AG04449 (cell line): ENCODE data around the gene HNRNPA3.

ENCODE experiments used
- CTCF ChIA-PET: fragments of 350-600 bp; formaldehyde crosslinking; extraction: SDS; loops from one replicate; lab custom pipeline; 2021; ENCODE audit warnings: antibody characterized with exemption; lab: Yijun Ruan, JAX
- POLR2A ChIA-PET: fragments of 400-600, 350-600 bp; formaldehyde crosslinking; extraction: SDS; loops from one replicate; lab custom pipeline; 2020; ENCODE audit warnings: antibody characterized with exemption, inconsistent platforms; lab: Yijun Ruan, JAX
- DNase-seq: peaks from one replicate; pipeline ENCODE4 v3.0.0-alpha.2; 2010; ENCODE audit warnings: low read depth, low spot score
- H3K4me3 ChIP-seq: 2 replicates; pipeline ENCODE4 v1.5.1; 2011; ENCODE audit warnings: low read depth, mild to moderate bottlenecking, control low read depth, low read length
- TF ChIP-seq, protein P1 (sequence below): IDR thresholded peaks from one replicate; pipeline ENCODE4 v1.5.1; 2011; ENCODE audit warnings: mild to moderate bottlenecking, moderate library complexity, low read length, control low read depth, inconsistent platforms; ENCODE audit not compliant: insufficient read depth; ENCODE audit errors: missing control alignments

Gene HNRNPA3

DNA sequence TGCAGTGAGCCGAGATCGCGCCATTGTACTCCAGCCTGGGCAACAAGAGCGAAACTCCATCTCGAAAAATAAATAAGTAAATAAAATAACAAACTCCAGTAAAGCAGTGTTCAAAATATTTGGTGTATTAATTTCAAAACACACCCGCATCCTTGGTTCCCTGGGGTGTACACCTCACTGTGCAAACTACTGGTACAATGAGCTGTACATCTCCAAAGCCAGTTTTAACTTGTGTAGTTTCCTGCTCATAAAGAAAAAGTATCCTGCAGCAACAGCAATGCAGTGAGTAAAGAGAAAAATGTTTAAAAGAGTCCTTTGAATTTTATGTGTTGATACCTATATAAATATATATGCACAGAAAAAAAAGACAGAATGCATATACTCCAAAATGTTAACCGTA is 56.3 kb downstream of the HNRNPA3 start:
- TF ChIP-seq, protein P1, sequence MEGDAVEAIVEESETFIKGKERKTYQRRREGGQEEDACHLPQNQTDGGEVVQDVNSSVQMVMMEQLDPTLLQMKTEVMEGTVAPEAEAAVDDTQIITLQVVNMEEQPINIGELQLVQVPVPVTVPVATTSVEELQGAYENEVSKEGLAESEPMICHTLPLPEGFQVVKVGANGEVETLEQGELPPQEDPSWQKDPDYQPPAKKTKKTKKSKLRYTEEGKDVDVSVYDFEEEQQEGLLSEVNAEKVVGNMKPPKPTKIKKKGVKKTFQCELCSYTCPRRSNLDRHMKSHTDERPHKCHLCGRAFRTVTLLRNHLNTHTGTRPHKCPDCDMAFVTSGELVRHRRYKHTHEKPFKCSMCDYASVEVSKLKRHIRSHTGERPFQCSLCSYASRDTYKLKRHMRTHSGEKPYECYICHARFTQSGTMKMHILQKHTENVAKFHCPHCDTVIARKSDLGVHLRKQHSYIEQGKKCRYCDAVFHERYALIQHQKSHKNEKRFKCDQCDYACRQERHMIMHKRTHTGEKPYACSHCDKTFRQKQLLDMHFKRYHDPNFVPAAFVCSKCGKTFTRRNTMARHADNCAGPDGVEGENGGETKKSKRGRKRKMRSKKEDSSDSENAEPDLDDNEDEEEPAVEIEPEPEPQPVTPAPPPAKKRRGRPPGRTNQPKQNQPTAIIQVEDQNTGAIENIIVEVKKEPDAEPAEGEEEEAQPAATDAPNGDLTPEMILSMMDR: no peak
- DNase-seq: no peak
- CTCF ChIA-PET: interaction anchor here (2.7 kb wide), 1 partner anchor 24 kb away, joined by 8 read pairs; no protein-coding TSS in a partner anchor
- no peak overlapping the region for H3K4me3 ChIP-seq
- POLR2A ChIA-PET: no interaction called here

DNA sequence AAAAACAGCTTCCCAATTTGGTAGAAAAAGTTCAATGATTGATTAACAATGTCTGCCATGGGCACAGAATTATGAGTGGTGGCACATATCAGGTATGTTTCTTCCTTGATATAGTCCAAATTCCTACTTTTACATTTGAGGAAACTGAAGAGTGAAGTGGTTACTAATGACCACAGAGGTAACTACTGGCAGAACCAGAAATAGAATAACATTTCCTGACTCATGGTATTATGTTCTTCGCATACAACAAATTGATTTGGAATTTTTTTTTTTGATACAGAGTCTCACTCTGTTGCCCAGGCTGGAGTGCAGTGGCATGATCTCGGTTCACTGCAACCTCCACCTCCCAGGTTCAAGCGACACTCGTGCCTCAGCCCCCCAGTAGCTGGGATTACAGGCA is 57.9 kb downstream of the HNRNPA3 start:
- CTCF ChIA-PET: interaction anchor here (0.9 to 2.7 kb wide), 4 partner anchors 11 to 26 kb away, joined by 3 to 10 read pairs (median 6); no protein-coding TSS in a partner anchor
- no peak overlapping the region for H3K4me3 ChIP-seq
- DNase-seq: no peak
- TF ChIP-seq, protein P1: no peak
- POLR2A ChIA-PET: no interaction called here

DNA sequence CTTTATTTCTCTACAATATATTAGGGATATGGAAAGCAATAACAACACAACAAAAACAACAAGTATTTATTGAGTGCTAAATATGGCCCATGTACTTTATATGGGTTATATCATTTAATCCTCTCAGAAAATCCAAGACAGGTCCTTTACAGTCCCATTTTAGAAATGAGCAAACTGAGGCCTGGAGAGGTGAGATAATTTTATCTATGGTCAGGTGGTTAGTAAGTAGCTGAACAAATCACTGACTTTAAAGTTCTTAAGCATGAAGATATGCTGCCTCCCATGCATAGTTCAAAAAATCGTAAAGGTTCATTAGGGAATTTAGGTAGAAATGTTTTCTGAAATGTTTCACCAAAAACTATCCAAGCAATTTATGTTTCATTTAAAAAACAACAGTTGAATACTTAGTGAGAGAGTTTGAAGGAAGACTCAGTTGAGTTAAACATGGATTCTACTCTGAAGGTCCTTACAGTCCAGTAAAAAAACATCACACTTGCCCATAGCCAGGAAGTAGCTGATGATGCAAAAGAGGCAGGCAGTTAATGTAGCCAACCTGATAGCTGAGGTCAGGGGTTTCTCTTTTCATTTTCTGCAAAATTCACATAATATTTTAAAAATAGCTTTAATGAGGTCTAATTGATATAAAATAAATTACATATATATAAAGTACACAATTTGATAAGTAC is 59.5 kb downstream of the HNRNPA3 start:
- TF ChIP-seq, protein P1: no peak
- no peak for DNase-seq
- no peak overlapping the region for H3K4me3 ChIP-seq
- ChIA-PET POLR2A (no interaction called here), CTCF (interaction anchor here (0.8 to 2.1 kb wide), 3 partner anchors 8 to 24 kb away, joined by 3 to 10 read pairs (median 4); partner anchors contain the start of gene NFE2L2)

DNA sequence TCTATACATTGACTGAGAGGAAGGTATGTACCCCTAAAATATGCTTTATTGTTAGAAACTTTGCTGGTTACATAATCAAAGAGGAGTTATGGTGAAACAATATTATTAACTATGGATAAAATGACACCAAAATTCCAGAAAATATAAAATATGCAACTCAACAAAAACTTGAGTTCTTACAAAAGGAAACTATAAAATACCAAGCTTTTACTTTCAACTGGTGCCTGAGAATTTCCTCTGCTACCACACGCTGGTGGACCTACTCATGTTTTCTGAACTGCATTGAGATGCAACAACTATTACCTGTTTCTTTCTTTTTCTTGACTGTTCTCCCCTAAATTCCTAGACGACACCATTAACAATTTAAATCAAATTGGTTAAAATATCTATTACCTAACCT is 60.2 kb downstream of the HNRNPA3 start:
- ChIA-PET POLR2A (no interaction called here), CTCF (interaction anchor here (0.7 to 2.1 kb wide), 3 partner anchors 9 to 451 kb away, joined by 3 to 10 read pairs (median 3); partner anchors contain the start of gene NFE2L2)
- DNase-seq: no peak
- TF ChIP-seq, protein P1: no peak
- no peak overlapping the region for H3K4me3 ChIP-seq

DNA sequence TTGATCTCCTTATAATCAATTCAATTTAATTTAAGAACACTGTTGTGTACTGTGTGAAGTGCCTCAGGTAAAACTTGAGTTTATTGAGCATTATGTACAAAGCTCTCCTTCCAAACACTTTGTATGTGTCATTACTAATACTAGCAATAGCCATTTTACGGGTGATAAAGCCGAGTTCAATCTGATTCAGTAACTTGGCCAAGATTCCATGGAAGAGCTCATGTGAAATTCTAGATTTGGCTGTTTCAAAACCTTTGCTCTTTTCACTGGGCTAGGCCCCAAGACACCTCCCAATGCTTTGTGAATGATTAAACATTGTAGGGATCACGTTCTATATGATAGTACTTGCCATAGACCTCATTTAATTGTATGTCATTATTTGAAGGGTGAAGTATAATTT is 60.8 kb downstream of the HNRNPA3 start:
- no peak for DNase-seq
- H3K4me3 ChIP-seq: no peak overlapping the region
- ChIA-PET CTCF (interaction anchor here (0.7 to 1.7 kb wide), 4 partner anchors 8 to 451 kb away, joined by 3 to 4 read pairs (median 3); no protein-coding TSS in a partner anchor), POLR2A (interaction anchor here (0.7 kb wide), 1 partner anchor 660 kb away, joined by 3 read pairs; no protein-coding TSS in a partner anchor)
- TF ChIP-seq, protein P1: no peak
